Posterior vena cava (tissue), 2 donors: Measurements from ENCODE around the gene LYST. TPM values are rescaled to one million over a fixed set of nuclear protein-coding genes. Genes with fewer than 3 reads are reported as not detected.

ENCODE experiments used
- DNase-seq: peaks from one replicate; pipeline ENCODE4 v3.0.0-alpha.2; 2020; ENCODE audit warnings: low spot score
- intact Hi-C, 2 donors: fragments of 100-400 bp; cut with DNase I; formaldehyde crosslinking; loops; one replicate each; pipeline versions ENCODE4 v1.14.1 to v1.14.2; 2022 to 2023
- total RNA-seq, 2 donors: library from RNA; stranded (reverse); fragmentation: NEBNext Ultra II Directional; extraction: Animal tissue kit (Norgen Biotek cat#: 25700); gene quantifications; one replicate each; pipeline ENCODE4 v1.2.1, GENCODE V29; 2021
- donor health status: DM: yes; HTN: yes; CAD: no.
- donor health status: DM: yes; HTN: yes; CAD: no.

The LYST gene
- total RNA-seq, 2 donors from 2014 or later, result 51.2 to 53.5 TPM

GRCh38 chr1:235888119-235888643, 21.5 kb upstream of the LYST start:
- intact Hi-C loops, result no loop called here
- no peak for DNase-seq

DNA sequence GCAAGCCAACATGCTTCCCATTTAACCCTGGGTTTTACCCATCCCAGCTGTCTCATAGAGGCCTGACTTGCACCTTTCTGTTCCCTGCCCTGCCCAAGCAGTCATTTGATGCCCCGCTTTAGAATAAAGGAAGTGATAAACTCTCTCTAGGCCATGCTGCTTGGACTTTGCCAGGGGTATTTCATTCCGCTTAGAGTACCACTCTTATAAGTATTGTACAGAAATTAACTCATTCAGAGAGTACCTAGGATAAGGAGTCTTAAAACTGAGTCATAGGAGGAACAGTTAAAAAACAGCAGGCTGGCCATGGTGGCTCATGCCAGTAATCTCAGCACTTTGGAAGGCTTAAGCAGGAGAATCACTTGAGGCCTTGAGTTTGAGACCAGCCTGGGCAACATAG, 21.0 kb upstream of the LYST start:
- intact Hi-C loops, result no loop called here
- no peak for DNase-seq

DNA sequence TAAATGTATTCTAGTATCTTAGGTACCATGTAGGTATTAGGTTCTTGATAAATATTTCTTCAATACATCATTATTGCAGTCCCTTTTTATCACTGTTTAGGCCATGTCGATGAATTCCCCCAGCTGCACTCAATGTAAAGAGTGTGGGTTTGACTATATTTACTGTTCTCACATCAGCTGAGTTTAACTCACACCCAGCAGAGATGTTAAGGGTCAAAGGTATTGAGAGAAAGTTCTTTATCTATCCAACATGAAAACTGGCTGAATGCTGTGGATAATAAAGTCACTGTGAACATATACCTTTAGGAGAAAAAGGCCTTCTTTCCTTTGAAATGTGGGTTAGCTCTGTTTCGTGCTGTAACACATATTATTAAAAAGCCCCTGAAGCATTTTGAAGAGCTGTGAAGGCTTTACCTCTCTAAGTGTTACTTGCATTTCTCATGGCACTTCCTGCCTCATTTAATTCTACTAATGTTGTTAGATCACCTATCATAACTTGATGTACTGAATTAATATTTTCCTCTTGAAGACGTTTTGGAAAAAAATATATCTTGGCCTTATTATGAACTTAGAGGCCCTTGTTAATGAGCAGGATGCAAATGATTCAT, 19.1 kb upstream of the LYST start:
- intact Hi-C loops, result no loop called here
- DNase-seq, result no peak

DNA sequence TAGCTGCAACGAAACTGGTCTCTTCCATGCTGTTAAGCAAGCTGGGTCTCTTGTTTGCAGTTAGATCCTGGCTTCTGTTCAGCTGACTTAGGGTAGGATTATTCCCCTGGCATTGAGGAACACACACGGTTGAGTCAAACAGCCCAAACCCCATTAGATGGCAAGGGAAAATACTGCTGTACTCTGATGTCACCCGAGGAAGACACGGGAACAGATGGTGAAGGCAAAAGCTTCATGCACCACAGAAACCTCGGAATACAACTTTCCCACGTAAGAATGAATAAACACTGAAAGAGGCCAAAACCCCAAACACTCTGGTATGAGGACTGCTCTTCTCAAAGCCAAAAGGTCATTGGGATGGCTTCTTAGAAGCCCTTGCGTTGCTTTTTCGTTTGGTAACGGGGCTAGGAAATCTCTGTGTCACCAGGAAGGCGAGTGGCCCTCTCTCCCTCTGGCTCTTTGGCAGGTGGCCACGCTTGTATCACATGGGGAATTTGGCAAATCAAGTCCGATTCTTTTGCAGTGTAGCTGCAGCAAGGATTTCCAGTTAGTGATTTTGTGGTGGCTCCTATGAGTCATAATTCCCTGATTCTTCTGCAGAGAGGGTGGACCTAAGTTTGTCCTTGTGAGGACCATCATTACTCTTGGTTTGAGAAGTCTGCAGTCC, 16.7 kb upstream of the LYST start:
- intact Hi-C loops, result no loop called here

GRCh38 chr1:235882816-235883215, 16.1 kb upstream of the LYST start:
- intact Hi-C loops, result no loop called here
- no peak for DNase-seq

More for the DNA sequence above, 16.7 kb upstream of the LYST start:
- DNase-seq, result peak; percentile 97

GRCh38 chr1:235881930-235882700, 15.4 kb upstream of the LYST start:
- intact Hi-C loops, result no loop called here
- no peak for DNase-seq

DNA sequence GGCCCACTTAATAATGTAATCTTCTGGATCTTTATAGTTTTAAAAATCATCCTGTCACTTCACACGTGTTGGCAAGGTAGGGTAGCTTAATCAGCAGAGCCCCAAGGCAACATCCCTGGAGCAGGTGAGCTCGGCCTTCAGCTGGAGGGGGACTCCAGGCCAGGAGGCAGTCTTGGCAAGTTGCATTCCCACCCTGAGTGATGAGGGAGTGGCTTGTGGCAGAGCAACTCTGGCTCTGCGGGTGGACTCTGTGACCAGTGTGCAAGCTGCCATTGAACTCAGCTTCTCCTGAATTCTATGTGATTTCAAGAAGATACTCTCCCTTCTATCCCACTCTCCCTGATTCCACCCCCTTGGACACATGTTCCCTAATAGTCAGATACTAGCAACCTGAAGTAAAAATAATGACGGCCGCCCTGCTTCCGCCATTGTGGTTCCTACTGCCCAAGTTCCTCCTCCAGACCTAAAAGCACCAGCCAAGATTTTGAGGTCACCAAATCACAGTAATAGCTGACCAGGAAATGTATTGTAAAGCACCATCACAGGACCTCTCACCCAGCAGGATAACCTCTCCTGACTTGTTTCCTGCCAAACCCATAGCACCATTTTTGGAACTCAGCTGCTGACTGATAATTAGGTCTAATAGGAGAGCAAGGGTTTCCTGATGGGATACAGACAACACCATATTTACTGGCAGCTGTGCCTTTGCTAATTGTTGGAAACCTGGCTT, 11.5 kb upstream of the LYST start:
- intact Hi-C loops, result no loop called here
- DNase-seq, result peak; percentile 79

- DNase-seq, result no peak
- intact Hi-C loops, result no loop called here
Measured at GRCh38 chr1:235876402-235876841, 9.7 kb upstream of the LYST start.

- no peak for DNase-seq
- intact Hi-C loops, result no loop called here
Measured at GRCh38 chr1:235875036-235875597, 8.4 kb upstream of the LYST start.

DNA sequence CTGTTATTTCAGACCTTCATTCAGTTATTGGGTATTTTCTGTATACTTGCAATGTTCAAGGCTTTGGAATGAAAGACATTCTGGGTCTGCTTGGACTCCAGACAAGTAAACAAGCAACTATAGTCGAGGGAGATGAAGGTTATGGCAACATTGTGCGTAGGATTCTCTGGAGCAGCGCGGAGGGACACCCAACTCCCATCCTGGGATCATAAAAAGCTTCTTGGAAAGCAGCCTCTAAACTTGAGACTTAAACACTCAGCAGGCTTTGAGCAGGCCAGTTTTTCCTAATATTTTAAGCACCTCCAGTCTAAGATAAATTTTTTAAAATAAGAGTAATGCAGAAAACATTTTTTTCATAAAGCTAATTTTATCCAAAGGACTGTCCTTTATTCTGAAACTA, 7.6 kb upstream of the LYST start:
- intact Hi-C loops, result no loop called here

GRCh38 chr1:235873571-235873970, 6.9 kb upstream of the LYST start:
- no peak for DNase-seq
- intact Hi-C loops, result no loop called here

More for the DNA sequence above, 7.6 kb upstream of the LYST start:
- DNase-seq, result no peak

DNA sequence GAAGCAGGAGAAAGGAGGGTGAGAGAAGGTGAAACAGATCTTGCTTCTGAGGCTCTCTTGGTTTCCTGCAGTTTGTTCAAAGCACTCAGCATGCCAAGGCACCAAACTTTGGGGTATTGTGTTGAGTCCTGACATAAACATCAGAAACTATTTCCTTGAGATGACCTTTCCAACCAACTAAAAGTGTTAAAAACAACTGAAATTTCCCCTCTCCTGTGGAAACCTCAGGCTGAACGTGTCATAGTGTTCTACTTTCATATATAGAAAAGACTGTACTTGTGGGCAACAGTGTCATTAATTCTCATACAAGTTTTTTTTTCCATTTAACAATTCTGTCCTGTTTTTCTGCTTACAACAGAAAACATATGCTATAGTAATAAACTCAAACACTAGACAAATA, 6.3 kb upstream of the LYST start:
- intact Hi-C loops, result no loop called here
- DNase-seq, result no peak

DNA sequence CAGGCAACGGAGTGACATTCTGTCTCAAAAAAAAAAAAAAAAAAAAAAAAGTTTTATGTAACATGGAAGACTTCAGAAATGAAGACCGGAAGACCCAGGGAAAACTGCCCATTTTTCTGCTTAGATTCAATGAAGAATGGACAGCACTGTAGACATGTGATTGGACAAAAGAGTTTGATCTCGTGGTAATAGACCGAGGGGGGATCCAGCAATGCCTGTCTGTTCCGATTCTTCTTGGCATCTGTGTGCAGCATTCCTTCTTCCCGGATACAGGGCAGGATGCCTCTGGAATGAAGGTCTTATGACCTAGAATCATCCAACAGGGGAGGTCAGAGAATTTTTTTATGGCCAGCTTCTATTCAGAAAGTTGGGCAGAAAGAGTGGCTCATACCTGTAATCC, 5.6 kb upstream of the LYST start:
- intact Hi-C loops, result no loop called here
- no peak for DNase-seq

DNA sequence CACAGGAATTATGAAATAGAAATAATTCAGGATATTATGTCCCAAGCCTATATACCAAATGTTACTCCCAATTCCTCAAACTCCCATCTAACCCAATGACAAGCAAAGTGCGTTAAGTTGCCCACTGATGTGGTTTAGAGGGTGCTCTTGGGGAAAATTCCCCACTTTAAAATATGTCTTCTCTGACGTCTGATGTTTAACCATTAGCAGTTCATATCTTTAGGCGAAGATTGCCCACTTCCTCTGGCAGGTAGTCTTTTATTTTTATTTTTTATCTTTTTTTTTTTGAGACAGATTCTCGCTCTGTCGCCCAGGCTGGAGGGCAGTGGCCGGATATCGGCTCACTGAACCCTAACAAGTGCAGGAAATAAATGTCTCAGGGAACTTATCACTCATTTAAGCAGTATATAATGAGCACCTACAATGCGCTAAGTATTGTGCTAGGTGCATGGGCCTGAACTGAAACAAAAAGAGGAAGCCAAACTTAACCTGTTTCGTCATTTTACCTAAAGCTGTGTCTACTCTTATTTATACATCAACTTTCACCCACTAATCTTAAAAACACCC, 1.3 kb upstream of the LYST start:
- no peak for DNase-seq
- intact Hi-C loops, result loop anchor here in 1 of 2 donors (10.0 kb wide), 1 partner anchor 107 kb away; no protein-coding TSS in a partner anchor

DNA sequence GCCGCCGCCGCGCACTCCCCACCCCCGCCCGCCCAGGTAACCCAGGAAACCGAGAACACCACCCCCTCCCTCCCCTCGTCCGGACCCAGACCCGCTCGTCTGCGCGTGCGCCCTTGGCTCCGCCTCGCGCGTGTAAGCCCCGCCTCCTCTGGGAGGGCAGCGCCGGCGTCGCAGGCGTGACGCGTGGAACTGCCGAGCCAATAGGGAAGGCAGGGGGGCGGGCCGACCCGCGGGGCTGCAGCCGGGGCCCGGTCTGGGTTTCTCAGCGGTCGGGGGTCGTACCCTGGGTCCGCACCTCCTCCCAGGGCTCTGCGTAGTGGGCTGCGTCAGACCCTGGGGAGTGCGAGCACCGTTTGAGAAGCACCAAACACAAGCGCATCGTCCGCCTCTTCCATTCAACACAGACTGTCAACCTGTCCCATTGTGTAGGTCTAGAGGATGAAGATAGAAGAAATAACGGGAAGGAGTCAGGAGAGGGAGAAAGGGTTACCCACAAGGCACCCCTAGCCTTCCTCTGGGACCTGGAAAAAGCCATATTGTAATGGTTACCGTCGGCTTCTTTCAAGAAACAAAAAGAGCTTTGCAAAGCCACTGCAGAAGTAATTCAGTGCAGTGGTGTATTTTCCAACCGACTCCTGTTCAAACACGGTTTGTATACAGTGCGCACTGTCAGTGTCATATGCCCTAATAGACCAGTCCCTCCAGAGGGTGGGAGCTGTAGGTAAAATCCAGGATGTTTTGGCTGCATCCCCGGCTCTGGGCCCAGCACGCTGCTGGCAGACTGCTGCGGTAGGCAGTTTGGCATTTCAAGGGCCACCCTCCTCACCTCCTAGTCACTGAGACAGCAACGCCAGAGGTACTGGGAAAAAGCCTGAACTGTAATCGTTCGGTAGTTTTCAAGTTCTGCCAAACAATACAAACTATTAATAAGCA, 473 bp upstream of the LYST start:
- intact Hi-C loops, result loop anchor here in 1 of 2 donors (10.0 kb wide), 1 partner anchor 108 kb away; no protein-coding TSS in a partner anchor

GRCh38 chr1:235865565-235866204, 1.0 kb downstream of the LYST start:
- intact Hi-C loops, result loop anchor here in 1 of 2 donors (10.0 kb wide), 1 partner anchor 109 kb away; no protein-coding TSS in a partner anchor

More for the DNA sequence above, 473 bp upstream of the LYST start:
- DNase-seq, result peak; percentile 99

GRCh38 chr1:235864931-235865525, 1.7 kb downstream of the LYST start:
- intact Hi-C loops, result loop anchor here in 1 of 2 donors (10.0 kb wide), 1 partner anchor 110 kb away; no protein-coding TSS in a partner anchor
- no peak for DNase-seq

More at GRCh38 chr1:235865565-235866204, 1.0 kb downstream of the LYST start:
- no peak for DNase-seq
